Neural progenitor cell (in vitro differentiated cells): ENCODE data around the gene NUCB1. TPM values are rescaled to one million over a fixed set of nuclear protein-coding genes. Genes with fewer than 3 reads are reported as not detected.

Experiments used
- DNase-seq: peaks from one replicate; pipeline ENCODE4 v3.0.0-alpha.2; 2016; ENCODE audit warnings: low spot score
- H2AFZ ChIP-seq: fragments of 200-600 bp; sonication (generic); replicated peaks from 2 replicates; pipeline ENCODE4 v1.6.1; 2016; ENCODE audit warnings: antibody characterized with exemption
- H3F3A ChIP-seq: fragments of 200-600 bp; sonication (generic); 2 replicates; pipeline ENCODE4 v1.6.1; 2016; ENCODE audit warnings: antibody characterized with exemption, low read depth
- H3K27ac ChIP-seq: fragments of 200-600 bp; sonication (generic); 2 replicates; pipeline ENCODE4 v1.5.1; 2016; ENCODE audit warnings: mild to moderate bottlenecking
- H3K27me3 ChIP-seq: fragments of 200-600 bp; sonication (generic); 2 replicates; pipeline ENCODE4 v1.6.1; 2016; ENCODE audit warnings: mild to moderate bottlenecking, moderate library complexity
- H3K36me3 ChIP-seq: fragments of 200-600 bp; sonication (generic); 2 replicates; pipeline ENCODE4 v1.5.1; 2016
- H3K4me1 ChIP-seq: fragments of 200-600 bp; sonication (generic); 2 replicates; pipeline ENCODE4 v1.6.1; 2016; ENCODE audit warnings: mixed run types
- H3K4me2 ChIP-seq: fragments of 200-600 bp; sonication (generic); 2 replicates; pipeline ENCODE4 v1.6.1; 2016
- H3K4me3 ChIP-seq: fragments of 200-600 bp; sonication (generic); 2 replicates; pipeline ENCODE4 v1.5.1; 2016
- H3K79me2 ChIP-seq: fragments of 200-600 bp; sonication (generic); 2 replicates; pipeline ENCODE4 v1.6.1; 2016; ENCODE audit warnings: low read depth
- H3K9ac ChIP-seq: fragments of 200-600 bp; sonication (generic); 2 replicates; pipeline ENCODE4 v1.6.1; 2016
- H3K9me3 ChIP-seq: fragments of 200-600 bp; sonication (generic); 2 replicates; pipeline ENCODE4 v1.5.1; 2016; ENCODE audit warnings: low read depth
- H4K20me1 ChIP-seq: fragments of 200-600 bp; sonication (generic); 2 replicates; pipeline ENCODE4 v1.6.1; 2016; ENCODE audit warnings: low read depth
- H3K27ac Mint-ChIP-seq: 3 replicates; pipeline ENCODE4 v1.8.0; 2021; ENCODE audit warnings: mixed read lengths
- H3K27me3 Mint-ChIP-seq: 2 replicates; pipeline ENCODE4 v1.8.0; 2022; ENCODE audit warnings: low read depth, mild to moderate bottlenecking, inconsistent platforms, moderate library complexity, mixed read lengths; ENCODE audit not compliant: insufficient read depth
- H3K36me3 Mint-ChIP-seq: 3 replicates; pipeline ENCODE4 v1.8.0; 2021; ENCODE audit warnings: mixed read lengths
- H3K4me1 Mint-ChIP-seq: 3 replicates; pipeline ENCODE4 v1.8.0; 2021; ENCODE audit warnings: mixed read lengths
- H3K4me3 Mint-ChIP-seq: 3 replicates; pipeline ENCODE4 v1.8.0; 2021; ENCODE audit warnings: mild to moderate bottlenecking, moderate library complexity, mixed read lengths
- H3K9me3 Mint-ChIP-seq: 3 replicates; pipeline ENCODE4 v1.8.0; 2020; ENCODE audit warnings: mixed read lengths
- EZH2 ChIP-seq: fragments of 200-600 bp; sonication (generic); IDR thresholded peaks from 2 replicates; pipeline ENCODE4 v1.6.1; 2017; ENCODE audit warnings: antibody characterized with exemption, mild to moderate bottlenecking, moderate library complexity
- EZH2phosphoT487 ChIP-seq: fragments of 200-600 bp; sonication (generic); IDR thresholded peaks from 2 replicates; pipeline ENCODE4 v1.6.1; 2017; ENCODE audit warnings: antibody characterized with exemption
- total RNA-seq: library from RNA; depleted of rRNA; stranded (reverse); fragments of >200 nt; gene quantifications from 2 replicates; pipeline ENCODE4 v1.2.3, GENCODE V29; 2015; ENCODE audit warnings: low replicate concordance
- TF ChIP-seq, protein P1 (sequence below): fragments of 200-600 bp; sonication (generic); IDR thresholded peaks from 2 replicates; pipeline ENCODE4 v1.5.1; 2017; ENCODE audit warnings: antibody characterized with exemption, mild to moderate bottlenecking

NUCB1 gene
- total RNA-seq: 73.5 and 158 TPM in 2 replicates

DNA sequence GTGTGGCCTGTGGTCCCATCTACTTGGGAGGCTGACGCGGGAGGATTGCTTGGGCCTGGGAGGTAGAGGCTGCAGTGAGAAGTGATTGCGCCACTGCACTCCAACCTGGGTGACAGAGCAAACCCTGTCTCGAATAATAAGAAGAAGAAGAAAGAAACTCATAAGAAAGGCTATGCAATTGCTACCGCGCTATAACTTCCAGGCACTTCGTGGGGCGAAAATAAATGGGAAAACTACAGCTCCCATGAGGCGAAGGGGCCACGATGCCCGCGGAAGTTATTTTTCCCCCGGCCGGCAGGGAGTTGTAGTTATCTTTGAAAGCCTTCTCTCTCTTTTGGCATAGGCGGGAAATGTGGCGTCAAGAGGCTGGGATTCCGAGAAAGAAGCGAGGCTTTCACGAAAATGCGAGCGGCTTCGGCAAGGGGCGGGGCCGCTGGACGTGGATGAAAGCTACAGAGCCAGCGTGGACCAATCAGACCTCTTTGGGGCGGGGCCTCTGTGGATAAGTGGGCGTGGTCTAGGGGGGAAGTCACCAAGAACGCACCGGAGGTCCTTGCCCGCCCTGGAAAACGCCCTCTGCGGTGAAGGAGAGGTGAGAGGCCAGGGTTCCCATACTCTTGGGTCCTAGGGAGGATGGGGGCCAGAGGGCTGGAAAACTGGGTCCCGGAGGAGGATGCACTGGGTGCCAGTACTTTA lies at the start of gene NUCB1:
Gene NUCB1, plus strand, starts transcription at position 532 of the 696 bp plus-strand sequence. CDS start 485 bp downstream, outside the sequence.
- H3K27ac ChIP-seq: peak within 1 kb of the TSS; percentile 77
- no peaks in the 10 kb centered on the region for H3K4me1 ChIP-seq
- H3K79me2 ChIP-seq: peaks cover 23% of the 10 kb centered on the region
- peak within 1 kb of the TSS; percentile 96 for H3K4me3 Mint-ChIP-seq
- no peaks in the 10 kb centered on the region for H3K9me3 ChIP-seq
- TF ChIP-seq, protein P1, sequence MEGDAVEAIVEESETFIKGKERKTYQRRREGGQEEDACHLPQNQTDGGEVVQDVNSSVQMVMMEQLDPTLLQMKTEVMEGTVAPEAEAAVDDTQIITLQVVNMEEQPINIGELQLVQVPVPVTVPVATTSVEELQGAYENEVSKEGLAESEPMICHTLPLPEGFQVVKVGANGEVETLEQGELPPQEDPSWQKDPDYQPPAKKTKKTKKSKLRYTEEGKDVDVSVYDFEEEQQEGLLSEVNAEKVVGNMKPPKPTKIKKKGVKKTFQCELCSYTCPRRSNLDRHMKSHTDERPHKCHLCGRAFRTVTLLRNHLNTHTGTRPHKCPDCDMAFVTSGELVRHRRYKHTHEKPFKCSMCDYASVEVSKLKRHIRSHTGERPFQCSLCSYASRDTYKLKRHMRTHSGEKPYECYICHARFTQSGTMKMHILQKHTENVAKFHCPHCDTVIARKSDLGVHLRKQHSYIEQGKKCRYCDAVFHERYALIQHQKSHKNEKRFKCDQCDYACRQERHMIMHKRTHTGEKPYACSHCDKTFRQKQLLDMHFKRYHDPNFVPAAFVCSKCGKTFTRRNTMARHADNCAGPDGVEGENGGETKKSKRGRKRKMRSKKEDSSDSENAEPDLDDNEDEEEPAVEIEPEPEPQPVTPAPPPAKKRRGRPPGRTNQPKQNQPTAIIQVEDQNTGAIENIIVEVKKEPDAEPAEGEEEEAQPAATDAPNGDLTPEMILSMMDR: peak; percentile 18
- no peak for TF ChIP-seq EZH2
- H3K4me2 ChIP-seq: peak within 1 kb of the TSS; percentile 75
- peak within 1 kb of the TSS; percentile 99 for H3K27ac Mint-ChIP-seq
- peaks cover 10% of the 10 kb centered on the region for H3K36me3 Mint-ChIP-seq
- peaks cover 19% of the 10 kb centered on the region for H3K4me1 Mint-ChIP-seq
- H3K36me3 ChIP-seq: no peaks in the 10 kb centered on the region
- H3K4me3 ChIP-seq: peak within 1 kb of the TSS; percentile 84
- H3K9me3 Mint-ChIP-seq: no peaks in the 10 kb centered on the region
- peak; percentile 99 for DNase-seq
- peaks cover 4% of the 10 kb centered on the region for H4K20me1 ChIP-seq
- peaks cover 2% of the 10 kb centered on the region for H3K27me3 Mint-ChIP-seq
- H3K27me3 ChIP-seq: no peaks in the 10 kb centered on the region
- H3F3A ChIP-seq: peaks cover 17% of the 10 kb centered on the region
- H2AFZ ChIP-seq: peak within 1 kb of the TSS; percentile 42
- H3K9ac ChIP-seq: peak within 1 kb of the TSS; percentile 74

DNA sequence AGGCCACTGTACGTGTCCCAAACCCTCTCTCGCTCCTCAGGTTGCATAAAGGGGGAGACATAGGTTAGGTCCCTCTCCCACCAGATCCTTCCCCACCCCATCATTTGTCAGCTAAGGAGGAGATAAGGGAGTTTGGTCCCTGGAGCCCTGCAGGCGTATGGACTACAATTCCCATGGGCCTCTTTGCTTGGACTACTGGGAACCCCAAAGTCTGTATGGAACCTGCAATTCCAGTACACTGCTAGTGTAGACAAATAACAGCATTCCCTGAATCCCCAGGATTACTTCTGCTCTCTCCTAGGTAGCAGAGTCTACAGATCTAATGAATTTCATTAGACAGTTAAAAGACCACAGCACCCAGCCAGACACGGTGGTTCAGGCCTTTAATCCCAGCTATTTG lies 47.8 kb upstream of the NUCB1 start:
- Histone ChIP-seq H2AFZ (no peak overlapping the region), H3K4me1 (peaks cover 4% of the 10 kb centered on the region), H3K27me3 (no peaks in the 10 kb centered on the region), H3K4me3 (no peak overlapping the region), H3K4me2 (no peak overlapping the region), H3K9me3 (no peaks in the 10 kb centered on the region), H3K9ac (no peak overlapping the region), H3K27ac (no peak overlapping the region), H3F3A (peaks cover 5% of the 10 kb centered on the region), H4K20me1 (no peaks in the 10 kb centered on the region), H3K36me3 (no peaks in the 10 kb centered on the region), H3K79me2 (no peaks in the 10 kb centered on the region)
- Mint-ChIP-seq H3K27ac (no peak overlapping the region), H3K9me3 (no peaks in the 10 kb centered on the region), H3K4me3 (no peak overlapping the region), H3K4me1 (peaks cover 6% of the 10 kb centered on the region), H3K36me3 (peaks cover 13% of the 10 kb centered on the region), H3K27me3 (peaks cover 6% of the 10 kb centered on the region)
- no peak for DNase-seq
- TF ChIP-seq, protein P1: no peak
- no peak for TF ChIP-seq EZH2
- no peak for TF ChIP-seq EZH2phosphoT487

DNA sequence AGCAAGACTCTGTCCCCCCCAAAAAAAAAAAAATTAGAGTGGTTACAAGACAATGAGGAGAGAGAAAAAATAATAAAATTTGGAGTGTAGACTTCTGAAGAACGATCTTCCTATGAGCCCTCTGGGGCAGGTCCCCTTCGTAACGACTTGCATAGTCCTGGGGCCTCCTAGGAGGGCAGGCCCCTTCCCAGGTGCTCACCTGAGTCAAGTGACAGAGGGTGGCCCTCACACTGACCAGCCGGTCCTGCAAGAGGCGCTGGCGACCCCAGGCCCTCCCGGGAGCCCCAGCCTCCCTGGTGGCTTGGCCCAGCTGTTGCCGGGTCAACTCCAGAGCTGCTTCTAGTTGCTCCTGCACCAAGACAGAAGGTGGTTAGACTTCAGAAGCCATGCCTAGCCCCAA lies 46.6 kb upstream of the NUCB1 start:
- H2AFZ ChIP-seq: no peak overlapping the region
- Mint-ChIP-seq H3K4me3 (no peak overlapping the region), H3K27me3 (peaks cover 4% of the 10 kb centered on the region), H3K9me3 (no peaks in the 10 kb centered on the region), H3K4me1 (peaks cover 10% of the 10 kb centered on the region), H3K27ac (no peak overlapping the region), H3K36me3 (peaks cover 10% of the 10 kb centered on the region)
- DNase-seq: no peak
- no peaks in the 10 kb centered on the region for H3K79me2 ChIP-seq
- no peaks in the 10 kb centered on the region for H4K20me1 ChIP-seq
- H3K27me3 ChIP-seq: no peaks in the 10 kb centered on the region
- TF ChIP-seq, protein P1: no peak
- TF ChIP-seq EZH2: no peak
- no peak for TF ChIP-seq EZH2phosphoT487
- H3K36me3 ChIP-seq: no peaks in the 10 kb centered on the region
- H3F3A ChIP-seq: peaks cover 10% of the 10 kb centered on the region
- no peak overlapping the region for H3K27ac ChIP-seq
- H3K9ac ChIP-seq: no peak overlapping the region
- H3K4me1 ChIP-seq: peaks cover 7% of the 10 kb centered on the region
- no peak overlapping the region for H3K4me2 ChIP-seq
- no peak overlapping the region for H3K4me3 ChIP-seq
- no peaks in the 10 kb centered on the region for H3K9me3 ChIP-seq
